Spleen (tissue), 7 donors: ENCODE data around the gene XDH.

ENCODE experiments used
- POLR2A ChIP-seq, 3 donors: fragments of 450-650 bp; IDR thresholded peaks; one replicate each; pipeline ENCODE4 v1.5.1; 2017; ENCODE audit warnings: antibody characterized with exemption in 3 of 3, mild to moderate bottlenecking in 1 of 3
- POLR2AphosphoS5 ChIP-seq, 3 donors: sonication (generic); formaldehyde crosslinking; IDR thresholded peaks; one replicate each; pipeline ENCODE4 v1.5.1; 2017; ENCODE audit warnings: antibody characterized with exemption in 3 of 3
- TF ChIP-seq, protein P1 (sequence below), 11 experiments: fragments of 200-600 bp in 7 of 11; fragments of 450-650 bp in 4 of 11; sonication (generic) in 4 of 11; IDR thresholded peaks in 8 of 11; conservative IDR thresholded peaks in 3 of 11; 1 replicate in 7 of 11; 2 replicates in 4 of 11; pipeline versions ENCODE4 v1.4.0 to v1.8.0; 2016 to 2021; ENCODE audit warnings: antibody characterized with exemption in 11 of 11, inconsistent platforms in 4 of 11, mild to moderate bottlenecking in 1 of 11
- donor health status: DM: no; HTN: no; CAD: no; lungs with moderate emphysema.
- donor health status: DM: no; HTN: no; CAD: no.
- donor health status: DM: no; HTN: no; CAD: no.

- TF ChIP-seq, protein P1, sequence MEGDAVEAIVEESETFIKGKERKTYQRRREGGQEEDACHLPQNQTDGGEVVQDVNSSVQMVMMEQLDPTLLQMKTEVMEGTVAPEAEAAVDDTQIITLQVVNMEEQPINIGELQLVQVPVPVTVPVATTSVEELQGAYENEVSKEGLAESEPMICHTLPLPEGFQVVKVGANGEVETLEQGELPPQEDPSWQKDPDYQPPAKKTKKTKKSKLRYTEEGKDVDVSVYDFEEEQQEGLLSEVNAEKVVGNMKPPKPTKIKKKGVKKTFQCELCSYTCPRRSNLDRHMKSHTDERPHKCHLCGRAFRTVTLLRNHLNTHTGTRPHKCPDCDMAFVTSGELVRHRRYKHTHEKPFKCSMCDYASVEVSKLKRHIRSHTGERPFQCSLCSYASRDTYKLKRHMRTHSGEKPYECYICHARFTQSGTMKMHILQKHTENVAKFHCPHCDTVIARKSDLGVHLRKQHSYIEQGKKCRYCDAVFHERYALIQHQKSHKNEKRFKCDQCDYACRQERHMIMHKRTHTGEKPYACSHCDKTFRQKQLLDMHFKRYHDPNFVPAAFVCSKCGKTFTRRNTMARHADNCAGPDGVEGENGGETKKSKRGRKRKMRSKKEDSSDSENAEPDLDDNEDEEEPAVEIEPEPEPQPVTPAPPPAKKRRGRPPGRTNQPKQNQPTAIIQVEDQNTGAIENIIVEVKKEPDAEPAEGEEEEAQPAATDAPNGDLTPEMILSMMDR (IDR thresholded peaks at IDR 0.05 in 8 of 11, conservative IDR thresholded peaks at IDR 0.05 in 3 of 11): no peak
- TF ChIP-seq POLR2AphosphoS5 (IDR thresholded peaks at IDR 0.05): no peak
- TF ChIP-seq POLR2A (IDR thresholded peaks at IDR 0.05): no peak
Measured at GRCh38 chr2:31331156-31331555, 83.4 kb downstream of the XDH start.
